AG20443 (cell line): ENCODE results near the gene LIPT2.
"Not testable (repeated sequence)": the region's sequence is repeated elsewhere in the genome, so short reads cannot be mapped to it uniquely, and the experiment has no call there.

Experiments used
- DNase-seq: peaks from one replicate; pipeline ENCODE4 v3.0.0; 2012; ENCODE audit warnings: low spot score, mixed read lengths

Gene LIPT2

DNA sequence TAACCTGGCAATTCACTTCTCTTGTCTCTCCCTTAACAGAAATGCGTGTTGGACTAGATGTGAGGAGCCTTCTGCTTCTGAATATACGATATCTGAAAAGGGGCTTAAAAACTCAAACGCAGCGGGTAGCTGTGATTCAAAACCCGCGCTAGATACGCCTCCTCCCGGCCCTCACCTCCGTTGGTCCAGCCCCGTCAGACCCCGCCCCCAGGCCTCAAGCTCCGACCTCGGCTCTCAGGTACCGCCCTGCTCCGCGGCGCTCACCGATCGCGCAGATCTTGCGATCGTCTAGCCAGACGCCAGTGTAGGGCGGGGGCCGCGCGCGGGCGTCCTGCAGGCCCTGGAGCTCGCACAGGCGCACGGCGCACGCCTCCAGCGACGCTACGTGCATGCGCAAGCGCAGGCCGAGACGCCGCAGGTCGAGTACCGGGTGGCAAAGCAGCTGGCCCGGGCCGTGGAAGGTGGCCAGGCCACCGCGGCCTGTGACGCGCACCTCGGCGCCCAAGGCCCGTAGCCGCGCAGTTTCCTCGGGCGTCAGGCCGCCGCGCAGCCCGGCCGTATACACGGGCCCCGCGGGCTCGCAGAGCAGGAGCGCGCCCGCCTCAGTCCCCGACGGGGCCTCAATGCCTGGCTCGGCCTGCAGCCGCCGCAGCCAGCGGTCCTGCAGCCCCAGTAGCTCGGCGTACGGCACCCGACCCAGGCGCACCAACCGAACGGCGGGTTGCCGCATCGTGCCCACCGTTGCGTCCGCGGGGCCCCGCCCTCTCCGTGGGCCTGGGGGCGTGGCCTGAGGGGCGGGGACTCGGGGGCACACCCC lies at the start of gene LIPT2:
LIPT2 (minus strand) TSS at position 751 of the 817 bp plus-strand sequence; CDS start at position 730, 21 bp downstream.
- DNase-seq, result peak; percentile 98

DNA sequence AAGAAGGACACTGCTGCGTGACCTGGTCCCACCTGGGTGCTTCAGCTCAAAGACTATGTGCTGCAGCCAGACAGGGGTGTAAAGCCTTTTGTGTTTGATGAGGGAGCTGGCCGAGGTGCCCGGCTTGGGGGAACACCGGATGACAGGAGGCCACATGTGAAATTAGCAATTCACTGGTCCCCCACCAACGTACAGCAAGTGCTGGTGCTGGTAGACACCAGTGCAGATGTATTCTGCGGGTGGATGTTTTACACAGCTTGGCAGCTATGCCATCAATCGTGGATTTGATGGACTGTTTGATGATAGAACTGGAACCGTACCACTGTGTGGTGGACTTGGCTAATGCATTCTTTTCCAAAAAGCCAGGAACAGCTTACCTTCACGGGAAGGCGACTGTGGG lies 47.9 kb upstream of the LIPT2 start:
- no peak for DNase-seq

DNA sequence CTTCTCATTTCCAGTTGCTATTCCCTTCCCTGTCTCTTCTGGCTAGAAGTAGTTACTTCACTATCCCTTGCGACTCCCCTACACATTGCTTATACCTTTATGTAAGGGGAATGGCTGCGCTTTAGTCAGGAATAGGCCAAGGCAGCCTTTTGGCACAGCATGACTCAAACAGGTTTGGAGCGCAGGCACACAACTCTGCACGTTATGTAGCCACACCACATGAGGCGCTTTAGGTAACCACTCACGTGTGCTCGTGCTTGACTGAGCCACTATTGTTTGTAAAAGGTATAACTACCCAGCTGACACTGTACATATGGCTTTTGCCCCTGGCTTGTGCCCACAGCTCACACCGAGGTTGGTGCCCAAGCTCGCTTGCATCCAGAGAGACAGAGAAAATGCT lies 46.7 kb upstream of the LIPT2 start:
- DNase-seq, result no peak

DNA sequence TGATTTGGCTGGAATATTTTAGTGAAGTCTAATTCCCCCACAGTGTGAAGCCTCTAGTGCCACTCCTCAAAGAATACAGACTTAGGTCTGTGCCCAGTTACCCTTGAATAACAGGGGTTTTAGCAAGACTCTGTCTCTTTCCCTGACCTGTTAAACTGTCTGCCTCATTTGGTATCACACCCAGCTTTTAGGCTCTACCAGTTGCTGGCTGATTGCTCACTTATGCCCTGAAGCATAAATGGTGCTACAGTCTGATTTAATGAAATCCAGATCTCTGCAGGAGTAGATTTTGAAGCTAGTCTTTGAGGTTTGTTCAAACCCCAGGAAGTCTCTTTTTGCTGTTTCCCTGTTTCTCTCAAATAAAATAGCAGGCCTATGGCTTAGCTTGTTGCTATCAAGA lies 45.2 kb upstream of the LIPT2 start:
- DNase-seq, result peak; percentile 29

DNA sequence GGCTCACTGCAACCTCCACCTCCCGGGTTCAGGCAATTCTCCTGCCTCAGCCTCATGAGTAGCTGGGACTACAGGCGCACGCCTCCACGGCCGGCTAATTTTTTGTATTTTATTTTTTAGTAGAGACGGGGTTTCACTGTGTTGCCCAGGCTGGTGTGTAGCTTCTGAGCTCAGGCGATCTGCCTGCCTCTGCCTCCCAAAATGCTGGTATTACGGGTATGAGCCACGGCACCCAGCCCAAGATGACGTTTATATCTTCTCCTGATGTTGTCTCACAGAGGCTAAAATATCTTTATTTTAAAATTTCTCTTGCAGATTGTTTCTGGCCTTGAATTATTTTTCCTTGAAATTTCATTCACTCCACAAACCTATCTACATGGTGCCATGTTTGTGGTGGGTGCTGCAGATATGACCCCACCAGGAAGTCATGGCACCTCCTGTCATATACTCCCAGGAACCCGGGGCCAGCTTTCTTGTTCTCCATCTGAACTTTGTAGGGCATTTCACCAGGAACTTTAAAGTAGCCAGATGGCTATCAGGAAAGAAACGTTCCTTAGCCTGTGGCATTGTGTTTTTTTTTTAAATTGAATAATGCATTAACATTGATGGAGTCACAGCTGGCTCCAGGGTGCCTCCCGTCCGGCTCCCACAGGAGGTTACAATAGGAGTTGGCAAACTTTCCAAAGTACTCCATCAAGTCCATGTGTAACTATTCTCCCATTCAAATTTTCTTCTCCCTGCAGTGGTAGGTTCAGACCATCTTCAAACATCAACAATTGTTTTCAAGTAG lies 42.0 kb upstream of the LIPT2 start:
- no peak for DNase-seq

DNA sequence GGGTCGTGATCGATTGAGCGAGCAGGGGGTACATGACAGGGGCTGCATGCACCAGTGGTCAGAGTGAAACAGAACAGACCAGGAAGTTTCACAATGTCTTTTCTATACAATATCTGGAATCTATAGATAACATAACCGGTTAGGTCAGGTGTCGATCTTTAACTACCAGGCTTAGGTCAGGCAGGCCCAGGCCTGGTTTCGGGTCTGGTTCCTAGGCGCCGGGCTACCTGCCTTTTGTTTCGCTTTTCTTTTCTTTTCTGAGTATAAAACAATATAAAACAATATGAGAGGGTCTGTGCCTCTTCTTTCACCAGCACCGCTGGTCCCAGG lies 41.4 kb upstream of the LIPT2 start:
- not testable (repeated sequence) for DNase-seq

DNA sequence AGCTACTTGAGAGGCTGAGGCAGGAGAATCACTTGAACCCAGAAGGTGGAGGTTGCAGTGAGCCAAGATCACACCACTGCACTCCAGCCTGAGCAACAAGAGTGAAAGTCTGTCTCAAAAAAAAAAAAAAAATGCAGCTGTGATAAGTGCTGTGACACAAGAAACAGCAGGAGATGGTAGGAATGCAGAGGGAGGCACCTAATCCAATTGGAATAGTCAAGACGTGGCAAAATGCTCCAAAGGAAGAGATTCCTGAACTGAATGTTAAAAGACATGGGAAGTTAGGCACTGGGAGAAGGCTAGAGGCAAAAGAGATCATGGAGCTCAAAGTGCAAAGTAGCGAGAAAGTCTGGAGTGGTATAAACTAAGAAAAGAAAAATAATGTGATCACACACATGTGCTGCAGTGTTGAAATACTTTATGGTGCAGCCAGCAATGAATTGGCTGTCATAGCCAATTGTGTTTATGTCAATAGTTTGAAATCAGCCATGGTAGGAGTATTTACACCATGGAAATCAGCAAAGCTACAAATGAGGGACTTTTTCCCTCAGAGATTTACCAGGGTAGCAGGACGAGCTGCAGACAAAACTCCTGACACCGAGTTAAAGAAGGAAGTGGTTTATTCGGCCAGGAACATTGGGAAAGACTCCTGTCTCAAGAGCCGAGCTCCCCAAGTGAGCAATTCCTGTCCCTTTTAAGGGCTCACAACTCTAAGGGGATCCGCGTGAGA lies 40.9 kb upstream of the LIPT2 start:
- DNase-seq, result no peak

DNA sequence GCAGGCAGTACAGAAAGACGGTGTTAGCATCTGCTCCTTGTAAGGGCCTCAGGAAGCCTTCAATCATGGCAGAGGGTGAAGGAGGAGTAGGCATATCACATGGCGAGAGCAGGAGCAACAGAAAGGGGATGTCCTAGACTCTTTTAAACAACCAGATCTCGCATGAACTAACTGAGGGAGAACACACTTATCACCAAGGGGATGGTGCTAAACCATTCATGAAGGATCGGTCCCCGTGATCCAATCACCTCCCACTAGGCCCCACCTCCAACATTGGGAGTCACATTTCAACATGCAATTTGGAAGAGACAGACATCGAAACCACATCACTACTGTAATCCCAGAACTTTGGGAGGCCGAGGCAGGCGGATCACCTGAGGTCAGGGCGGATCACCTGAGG lies 39.9 kb upstream of the LIPT2 start:
- DNase-seq, result no peak

DNA sequence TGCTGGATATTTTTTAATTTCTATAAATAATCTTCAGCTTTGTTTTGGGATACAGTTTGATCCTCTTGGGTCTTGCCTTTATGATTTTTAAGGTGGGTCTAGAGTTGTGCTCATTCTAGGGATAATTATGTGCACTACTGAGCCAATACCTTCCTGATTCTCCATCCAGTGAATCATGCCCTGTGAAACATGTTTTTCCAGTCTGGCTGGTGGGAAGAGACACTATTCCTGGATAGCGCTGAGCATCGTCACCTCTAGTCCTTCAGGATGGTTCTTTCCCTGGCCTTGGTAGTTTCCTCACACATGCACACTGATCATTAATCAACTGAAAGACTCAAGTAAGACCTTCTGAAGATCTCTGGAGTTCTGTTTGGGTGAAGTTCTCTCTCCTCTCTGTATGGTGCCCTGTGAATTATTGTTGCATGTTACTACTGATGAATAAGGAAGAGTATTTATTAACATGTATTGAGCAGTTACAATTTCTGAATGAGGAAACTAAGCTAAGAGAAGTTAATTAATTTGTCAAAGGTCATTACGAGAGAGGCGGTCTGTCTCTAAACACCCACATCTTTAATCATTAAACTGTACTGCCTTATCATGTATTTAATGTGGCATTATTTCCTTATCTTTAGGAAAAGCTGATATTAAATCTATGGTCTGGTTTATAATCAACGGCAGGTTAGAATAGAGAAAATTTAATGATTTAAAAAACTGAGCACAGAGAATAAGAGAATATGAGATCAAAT lies 39.1 kb upstream of the LIPT2 start:
- no peak for DNase-seq

DNA sequence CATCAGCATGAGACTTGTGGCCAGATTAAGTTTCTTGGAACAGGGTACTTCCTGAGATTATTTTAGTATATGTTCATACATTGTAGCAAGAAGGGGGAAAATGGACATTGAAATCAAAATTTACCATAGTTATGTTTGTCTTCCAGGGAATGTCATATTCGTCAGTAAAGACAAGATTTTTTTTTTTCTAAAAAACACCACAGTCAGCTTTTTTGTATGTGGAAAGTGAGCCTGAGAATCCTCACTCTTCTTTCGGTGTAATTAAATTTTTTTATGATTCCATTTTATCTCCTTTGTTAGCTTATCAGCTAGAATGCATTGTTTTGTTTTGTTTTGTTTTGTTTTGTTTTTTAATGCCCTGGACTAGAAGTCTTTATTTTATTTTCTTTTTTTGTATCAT lies 31.5 kb upstream of the LIPT2 start:
- DNase-seq, result no peak

DNA sequence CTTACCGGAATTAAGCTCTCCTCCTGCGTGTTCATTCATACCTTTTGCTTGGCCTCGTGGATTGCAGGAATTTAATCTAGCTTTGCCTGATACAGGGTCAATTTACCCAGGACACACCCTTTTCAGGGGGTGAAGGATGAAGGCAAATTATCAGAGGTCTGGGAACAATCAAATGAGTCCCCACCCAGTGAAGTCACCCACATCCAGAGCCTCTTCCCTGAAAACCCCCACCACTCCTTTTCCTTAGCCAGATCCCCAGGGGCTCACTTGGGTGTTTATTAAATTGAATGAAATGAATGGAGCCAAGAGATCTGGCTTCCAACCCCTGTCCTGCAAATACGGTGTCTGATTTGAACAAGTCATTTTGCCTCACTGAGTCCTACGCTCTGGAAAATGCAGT lies 31.0 kb upstream of the LIPT2 start:
- no peak for DNase-seq

DNA sequence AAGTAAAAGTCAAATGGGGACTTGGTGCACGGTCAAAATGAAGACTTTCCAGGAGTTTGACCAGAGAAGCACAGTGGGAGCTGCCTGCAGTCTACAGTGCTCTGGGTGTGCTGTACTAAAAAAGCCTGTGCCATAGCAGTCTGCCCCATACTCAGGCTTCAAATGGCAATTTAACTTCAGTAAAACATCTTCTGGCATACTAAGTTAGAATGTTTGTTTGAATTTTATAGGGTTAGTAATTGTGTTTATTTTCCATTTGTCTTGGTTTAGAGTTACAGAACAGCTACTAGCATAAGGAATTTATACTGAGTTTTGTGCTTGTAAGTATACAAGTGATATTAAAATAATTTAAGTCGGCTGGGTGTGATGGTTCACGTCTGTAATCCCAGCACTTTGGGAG lies 29.3 kb upstream of the LIPT2 start:
- DNase-seq, result no peak

DNA sequence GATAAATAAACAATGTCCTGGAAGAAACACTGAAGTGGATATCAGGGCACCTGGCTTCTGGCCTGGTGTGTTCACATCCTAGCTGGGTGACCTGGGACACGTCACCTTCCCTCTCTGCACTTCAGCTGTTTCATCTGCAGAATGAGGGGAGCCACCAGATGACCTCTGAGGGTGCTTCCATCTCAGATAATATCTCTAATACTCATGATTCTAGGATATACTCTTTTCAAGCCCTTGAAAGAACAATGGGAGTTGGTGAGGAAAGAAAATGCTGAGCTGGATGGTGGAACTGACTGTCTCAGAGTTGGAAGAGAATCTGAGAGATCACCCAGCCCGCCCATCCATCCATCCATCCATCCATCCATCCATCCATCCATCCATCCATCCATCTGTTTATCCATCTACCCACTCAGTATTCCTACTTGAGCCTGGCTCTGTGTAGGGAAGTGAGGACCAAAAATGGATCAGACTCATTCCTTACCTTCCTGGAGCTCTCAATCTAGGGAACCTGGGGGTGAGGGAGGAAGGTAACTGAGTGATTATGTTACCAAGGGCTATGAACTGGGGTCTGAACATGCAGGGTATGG lies 28.2 kb upstream of the LIPT2 start:
- no peak for DNase-seq

DNA sequence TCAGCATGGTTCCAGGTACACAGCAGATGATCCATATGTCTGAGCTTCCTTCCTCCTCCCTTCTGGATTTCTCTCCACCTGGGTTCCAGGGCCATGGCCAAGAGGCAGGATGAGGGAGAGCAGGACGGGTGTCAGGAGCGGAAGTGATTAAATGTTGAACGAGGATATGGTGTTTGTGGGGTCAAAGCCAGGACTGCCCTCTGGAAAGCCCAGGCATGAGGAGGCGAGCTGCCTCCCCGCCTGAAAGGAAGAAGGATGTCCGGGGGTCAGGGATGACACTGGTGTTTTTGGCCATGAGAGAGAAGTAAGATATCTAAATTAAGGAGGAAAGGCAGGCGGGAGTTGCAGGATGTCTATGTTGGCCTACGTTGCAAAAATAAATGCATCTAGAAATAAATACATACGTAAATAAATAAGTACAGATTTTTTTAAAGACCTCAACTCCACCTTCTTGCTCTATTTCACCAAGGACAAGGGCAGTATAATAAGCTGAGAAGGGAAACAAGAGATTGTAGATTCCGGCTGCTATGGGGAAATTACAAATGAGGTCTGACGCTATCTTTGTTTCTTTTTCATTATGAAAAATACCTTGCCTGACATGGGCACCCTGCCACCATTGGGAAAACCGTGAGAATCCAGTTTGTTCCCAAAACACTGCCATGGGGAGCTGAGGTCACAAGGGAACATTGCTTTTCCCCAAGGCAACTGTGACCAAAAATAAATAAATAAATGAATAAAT lies 27.6 kb upstream of the LIPT2 start:
- DNase-seq, result no peak

DNA sequence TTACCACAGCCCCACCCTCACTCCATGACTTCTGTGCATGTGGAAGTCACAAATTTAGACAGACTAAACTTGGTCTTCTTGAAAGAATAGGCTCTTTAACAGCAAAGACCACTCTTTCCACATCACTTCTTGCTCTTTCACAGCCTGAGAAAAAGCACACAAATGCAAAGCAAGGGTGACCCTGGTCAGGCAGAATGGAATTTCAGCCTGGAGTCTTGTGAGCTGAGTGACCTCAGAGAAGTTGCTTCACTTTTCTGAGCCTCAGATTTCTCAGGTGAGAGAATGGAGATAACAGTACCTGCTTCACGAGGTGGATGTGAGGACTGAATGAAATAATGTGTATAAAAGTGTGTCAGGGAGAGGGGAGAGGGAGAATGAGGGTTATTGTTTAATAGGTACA lies 26.8 kb upstream of the LIPT2 start:
- no peak for DNase-seq

DNA sequence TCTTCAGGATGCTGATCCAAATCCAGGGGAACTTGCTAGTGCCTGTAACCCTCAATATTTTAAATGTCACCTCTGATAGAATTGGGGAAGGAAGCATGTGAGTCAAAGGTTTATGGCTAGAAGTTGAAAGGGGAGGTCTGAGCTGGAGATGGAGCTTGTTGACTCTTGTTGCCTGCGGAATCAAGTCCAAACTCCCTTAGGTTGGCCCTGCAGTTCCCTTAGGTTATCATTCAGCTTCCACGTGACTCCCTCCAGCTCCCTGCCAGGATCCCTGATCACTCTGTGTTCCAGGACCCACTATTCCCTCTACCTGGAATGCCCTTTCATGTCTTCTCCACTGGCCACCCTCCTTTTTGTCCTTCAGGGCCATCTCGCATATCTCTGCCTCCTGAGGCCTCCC lies 26.2 kb upstream of the LIPT2 start:
- DNase-seq, result no peak

DNA sequence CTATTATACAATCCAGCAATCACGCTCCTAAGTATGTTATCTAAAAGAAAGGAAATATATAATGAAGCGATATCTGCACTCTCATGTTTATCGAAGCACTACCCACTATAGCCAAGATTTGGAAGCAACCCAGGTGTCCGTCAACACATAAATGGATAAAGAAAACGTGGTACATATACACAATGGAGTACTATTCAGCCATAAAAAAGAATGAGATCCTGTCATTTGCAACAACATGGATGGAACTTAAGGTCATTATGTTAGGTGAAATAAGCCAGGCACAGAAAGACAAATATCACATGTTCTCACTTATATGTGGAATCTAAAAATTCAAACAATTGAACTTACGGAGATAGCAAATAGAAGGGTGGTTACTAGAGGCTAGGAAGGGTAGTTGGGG lies 24.1 kb upstream of the LIPT2 start:
- DNase-seq, result not testable (repeated sequence)

DNA sequence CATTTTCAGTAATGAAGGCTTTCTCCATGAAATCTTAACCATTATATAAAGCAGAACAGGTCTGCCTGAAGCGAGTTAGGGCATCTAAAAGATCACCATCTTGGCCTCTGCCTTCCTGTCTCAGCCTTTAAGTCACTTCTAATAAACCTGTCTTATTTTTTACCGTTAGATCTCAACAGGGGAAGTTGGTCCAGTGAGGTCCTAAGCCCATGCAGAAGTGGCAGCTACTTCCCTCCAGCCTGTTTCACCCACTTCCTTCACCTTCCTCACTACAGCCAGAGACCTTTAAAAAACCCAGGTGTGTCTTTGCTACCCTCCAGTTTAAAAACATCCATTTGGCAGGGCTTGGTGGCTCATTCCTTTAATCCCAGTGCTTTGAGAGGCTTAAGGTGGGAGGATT lies 14.1 kb upstream of the LIPT2 start:
- DNase-seq, result no peak

DNA sequence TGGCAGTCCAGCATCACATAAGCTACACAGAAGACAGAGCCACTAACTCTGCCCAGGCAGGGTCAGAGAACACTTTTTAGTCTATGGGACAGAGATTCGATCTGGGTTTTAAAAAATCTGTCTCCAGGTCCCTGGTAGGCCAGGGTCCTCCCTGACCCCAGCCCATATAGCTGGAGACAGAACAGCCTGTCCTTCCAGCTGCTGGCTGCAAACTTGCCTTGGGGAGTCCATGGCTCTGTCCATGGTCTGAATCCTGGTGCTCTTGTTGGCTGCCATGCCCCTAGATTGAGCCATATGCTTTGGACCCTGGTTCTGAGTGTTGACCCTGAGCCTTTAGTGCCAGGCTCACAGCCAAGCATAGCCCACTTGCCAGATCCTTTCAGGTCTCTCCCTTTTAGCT lies 13.3 kb upstream of the LIPT2 start:
- DNase-seq, result no peak

DNA sequence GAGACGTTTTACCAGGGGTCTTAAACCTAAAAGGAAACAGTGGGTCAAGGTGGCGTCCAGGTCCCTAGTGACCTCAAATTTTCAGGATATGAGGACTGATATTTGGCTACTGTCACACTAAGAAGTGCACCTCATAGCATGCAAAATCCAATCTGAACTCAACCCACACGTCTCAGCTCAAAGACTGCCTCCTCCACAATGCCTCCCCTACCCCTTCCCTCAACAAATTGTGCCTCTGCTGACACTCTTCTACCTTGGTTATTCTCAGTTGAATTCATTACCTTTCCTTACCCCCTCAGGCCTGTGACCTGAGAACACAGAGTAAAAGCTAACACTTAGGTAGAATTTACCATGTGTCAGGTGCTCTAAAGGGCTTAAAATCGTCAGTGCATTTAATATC lies 12.4 kb upstream of the LIPT2 start:
- no peak for DNase-seq

DNA sequence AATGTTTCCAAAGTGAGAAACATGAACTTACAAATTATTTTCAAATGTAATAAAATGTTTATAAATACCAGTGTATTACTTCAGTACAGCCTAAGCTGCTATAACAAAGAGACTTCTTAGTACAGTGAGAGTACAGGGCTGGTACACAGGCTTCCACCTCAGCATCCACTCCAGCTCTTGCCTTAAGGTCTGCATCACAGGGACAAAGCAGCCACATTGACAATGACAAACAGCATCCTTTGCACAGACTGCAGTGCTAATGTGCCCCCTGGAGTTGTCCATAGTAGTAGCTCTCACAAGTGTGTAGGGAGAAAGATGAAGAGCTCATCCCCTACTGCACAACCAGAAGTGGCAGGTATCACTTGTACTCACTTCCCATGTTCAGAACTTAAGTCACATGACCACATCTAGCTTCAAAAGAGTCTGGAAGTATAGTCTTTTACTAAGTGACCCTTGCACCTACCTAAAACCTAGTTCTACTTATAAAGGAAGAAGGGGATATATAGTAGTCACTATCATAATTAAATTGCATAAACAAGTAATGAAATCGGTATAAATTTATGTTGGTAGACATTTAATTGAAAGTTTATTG lies 10.7 kb upstream of the LIPT2 start:
- DNase-seq, result no peak
